Stimulated activated CD4-positive, alpha-beta T cell treated with anti-CD3 and anti-CD28 coated beads, Interleukin-2, amount 100 ng/mL, for 24 hours (primary cell): ENCODE results near the gene ABCA5.

Experiments used
- DNase-seq, 2 donors: peaks; one replicate each; pipeline ENCODE4 v3.0.0-alpha.2; 2020

ABCA5 gene

GRCh38 chr17:69250641-69251040 is 76.3 kb downstream of the ABCA5 start:
- DNase-seq, result no peak

GRCh38 chr17:69246726-69247375 is 80.1 kb downstream of the ABCA5 start:
- DNase-seq, result no peak

GRCh38 chr17:69246202-69246601 is 80.7 kb downstream of the ABCA5 start:
- DNase-seq, result no peak

GRCh38 chr17:69245617-69246016 is 81.3 kb downstream of the ABCA5 start:
- no peak for DNase-seq

- DNase-seq, result no peak
Measured at GRCh38 chr17:69239611-69240600, 87.0 kb downstream of the ABCA5 start.

- DNase-seq, result no peak
Measured at GRCh38 chr17:69236946-69237345, 90.0 kb downstream of the ABCA5 start.

- DNase-seq, result no peak
Measured at GRCh38 chr17:69236464-69236863, 90.5 kb downstream of the ABCA5 start.

GRCh38 chr17:69235338-69236058 is 91.4 kb downstream of the ABCA5 start:
- DNase-seq, result peak; percentile 63 to 66

- DNase-seq, result no peak
Measured at GRCh38 chr17:69232650-69233049, 94.3 kb downstream of the ABCA5 start.

GRCh38 chr17:69231521-69231920 is 95.4 kb downstream of the ABCA5 start:
- no peak for DNase-seq

GRCh38 chr17:69230939-69231338 is 96.0 kb downstream of the ABCA5 start:
- no peak for DNase-seq

GRCh38 chr17:69228576-69228975 is 98.4 kb downstream of the ABCA5 start, which contains the start of gene ABCA10:
Gene ABCA10, minus strand, starts transcription at chr17:69228824. Its CDS starts 3,466 bp downstream, at chr17:69225358.
- DNase-seq, result no peak

GRCh38 chr17:69228018-69228417 is 98.9 kb downstream of the ABCA5 start:
- no peak for DNase-seq

GRCh38 chr17:69227541-69227940 is 99.4 kb downstream of the ABCA5 start:
- no peak for DNase-seq

- DNase-seq, result no peak
Measured at GRCh38 chr17:69223809-69224208, 103.1 kb downstream of the ABCA5 start.

GRCh38 chr17:69222707-69223258 is 104.2 kb downstream of the ABCA5 start:
- no peak for DNase-seq

GRCh38 chr17:69220098-69220497 is 106.8 kb downstream of the ABCA5 start:
- no peak for DNase-seq

- DNase-seq, result no peak
Measured at GRCh38 chr17:69218986-69219385, 107.9 kb downstream of the ABCA5 start.

GRCh38 chr17:69213059-69213813 is 113.7 kb downstream of the ABCA5 start:
- DNase-seq, result no peak

GRCh38 chr17:69208640-69209039 is 118.3 kb downstream of the ABCA5 start:
- DNase-seq, result no peak

GRCh38 chr17:69207151-69207550 is 119.8 kb downstream of the ABCA5 start:
- DNase-seq, result no peak

- DNase-seq, result no peak
Measured at GRCh38 chr17:69198238-69198637, 128.7 kb downstream of the ABCA5 start.
